HG02973 (cell line): ENCODE data around the gene DAGLB.

Experiments
- ATAC-seq: cut with Tn5 transposase; IDR thresholded peaks from one replicate; pipeline ENCODE4 v1.9.1; 2021; ENCODE audit warnings: moderate library complexity; ENCODE audit not compliant: unreplicated experiment

The DAGLB gene, protein sequence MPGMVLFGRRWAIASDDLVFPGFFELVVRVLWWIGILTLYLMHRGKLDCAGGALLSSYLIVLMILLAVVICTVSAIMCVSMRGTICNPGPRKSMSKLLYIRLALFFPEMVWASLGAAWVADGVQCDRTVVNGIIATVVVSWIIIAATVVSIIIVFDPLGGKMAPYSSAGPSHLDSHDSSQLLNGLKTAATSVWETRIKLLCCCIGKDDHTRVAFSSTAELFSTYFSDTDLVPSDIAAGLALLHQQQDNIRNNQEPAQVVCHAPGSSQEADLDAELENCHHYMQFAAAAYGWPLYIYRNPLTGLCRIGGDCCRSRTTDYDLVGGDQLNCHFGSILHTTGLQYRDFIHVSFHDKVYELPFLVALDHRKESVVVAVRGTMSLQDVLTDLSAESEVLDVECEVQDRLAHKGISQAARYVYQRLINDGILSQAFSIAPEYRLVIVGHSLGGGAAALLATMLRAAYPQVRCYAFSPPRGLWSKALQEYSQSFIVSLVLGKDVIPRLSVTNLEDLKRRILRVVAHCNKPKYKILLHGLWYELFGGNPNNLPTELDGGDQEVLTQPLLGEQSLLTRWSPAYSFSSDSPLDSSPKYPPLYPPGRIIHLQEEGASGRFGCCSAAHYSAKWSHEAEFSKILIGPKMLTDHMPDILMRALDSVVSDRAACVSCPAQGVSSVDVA

DNA sequence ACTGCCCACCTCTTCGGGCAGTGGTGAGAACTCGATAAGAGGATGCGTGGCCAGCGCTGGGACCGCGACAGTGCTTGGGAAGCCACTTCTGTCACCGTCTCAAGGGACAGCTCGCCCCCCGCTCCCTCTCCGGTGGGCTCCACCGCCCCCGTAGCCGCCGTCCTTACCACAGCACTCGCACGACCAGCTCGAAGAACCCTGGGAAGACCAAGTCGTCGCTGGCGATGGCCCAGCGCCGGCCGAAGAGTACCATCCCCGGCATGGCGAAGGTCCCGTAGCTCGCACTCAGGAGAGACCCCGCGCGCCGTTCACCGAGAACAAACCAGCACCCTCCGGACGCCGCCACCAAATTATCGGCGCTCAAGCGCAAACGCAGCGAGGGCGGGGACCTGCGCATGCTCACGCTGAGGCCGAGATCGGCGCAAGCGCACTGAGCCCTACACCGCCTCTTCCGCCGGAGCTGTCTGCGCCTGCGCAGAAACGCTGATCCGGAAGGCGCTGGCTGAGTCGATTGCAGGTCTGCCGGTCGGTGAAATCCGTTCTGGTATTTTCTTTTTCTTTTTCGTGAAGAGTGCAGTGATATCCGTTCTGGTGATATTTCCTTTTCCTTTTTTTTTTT, at the start of gene DAGLB:
Gene DAGLB, minus strand, starts transcription at position 374 of the 619 bp plus-strand sequence. Its CDS starts 112 bp downstream, at position 262.
- peak; percentile 73 for ATAC-seq

DNA sequence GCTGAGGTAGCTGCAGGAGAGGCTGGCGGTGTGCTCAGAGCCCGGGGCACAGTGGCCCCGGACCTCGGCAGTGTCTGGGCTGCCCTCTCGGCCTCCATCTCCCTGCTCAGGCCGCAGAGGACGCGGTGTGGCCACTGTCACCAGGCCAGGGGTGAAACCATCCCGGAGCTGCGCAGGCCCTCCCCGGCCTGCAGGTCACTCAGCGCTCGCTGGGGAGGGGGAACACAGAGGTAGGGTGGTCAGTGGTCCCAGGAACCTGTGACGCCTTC, 49.8 kb upstream of the DAGLB start:
- ATAC-seq = no peak

- ATAC-seq = no peak
These were observed 49.3 kb upstream of the DAGLB start for GRCh38 chr7:6496842-6497636.

- no peak for ATAC-seq
These were observed 48.0 kb upstream of the DAGLB start for GRCh38 chr7:6495597-6496262.

DNA sequence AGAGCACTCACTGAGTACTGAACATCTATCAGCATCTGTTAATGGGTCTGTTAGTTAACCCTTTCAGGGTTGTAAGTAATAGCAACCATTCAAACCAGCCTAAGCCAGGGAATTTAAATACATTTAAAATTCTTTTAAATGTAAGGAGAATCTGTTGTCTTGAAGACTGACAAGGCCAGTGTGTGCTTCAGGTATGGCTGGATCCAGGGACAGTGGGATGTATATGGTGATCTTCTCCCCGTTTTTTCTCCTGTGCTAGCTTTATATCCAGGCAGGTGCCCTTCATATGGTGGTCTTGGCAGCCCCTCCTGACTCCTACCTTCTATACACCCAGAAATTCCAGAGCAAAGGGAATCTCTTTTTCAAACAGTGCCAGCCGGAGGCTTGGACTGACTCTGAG, 46.6 kb upstream of the DAGLB start:
- no peak for ATAC-seq

DNA sequence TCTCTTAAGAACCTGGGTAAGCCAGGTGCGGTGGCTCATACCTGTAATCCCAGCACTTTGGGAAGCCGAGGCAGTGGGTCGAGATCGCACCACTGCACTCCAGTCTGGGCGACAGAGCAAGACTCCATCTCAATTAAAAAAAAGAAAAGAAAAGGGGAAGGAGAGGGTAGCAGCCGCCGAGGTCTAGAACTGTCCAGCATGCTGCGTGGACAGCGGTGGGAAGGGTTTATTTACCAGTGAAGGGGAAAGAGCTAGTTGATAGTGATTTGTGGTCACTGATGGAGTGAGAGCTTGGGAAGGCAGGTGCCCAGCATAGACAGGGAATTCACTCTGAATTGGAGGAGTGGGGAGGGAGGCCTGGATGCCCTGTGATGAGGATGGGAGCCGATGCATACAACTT, 43.4 kb upstream of the DAGLB start:
- no peak for ATAC-seq

DNA sequence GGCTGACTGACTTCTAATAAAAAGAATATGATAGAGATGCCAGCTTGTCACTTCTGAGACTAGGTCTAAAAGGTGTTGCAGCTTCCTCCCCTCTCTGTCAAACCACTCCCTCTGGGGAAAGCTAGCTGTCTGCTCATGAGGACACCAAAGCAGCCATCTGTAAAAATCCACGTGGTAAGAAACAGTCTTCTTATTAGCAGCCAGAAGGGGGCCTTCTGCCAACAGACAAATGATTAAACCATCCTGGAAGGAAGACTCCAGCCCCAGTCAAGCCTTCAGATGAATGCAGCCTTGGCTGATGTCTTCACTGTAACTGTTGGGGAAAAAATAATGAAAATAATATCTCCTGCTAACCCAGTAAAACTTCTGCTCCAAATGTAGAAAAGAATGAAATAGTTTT, 41.9 kb upstream of the DAGLB start:
- ATAC-seq = no peak

DNA sequence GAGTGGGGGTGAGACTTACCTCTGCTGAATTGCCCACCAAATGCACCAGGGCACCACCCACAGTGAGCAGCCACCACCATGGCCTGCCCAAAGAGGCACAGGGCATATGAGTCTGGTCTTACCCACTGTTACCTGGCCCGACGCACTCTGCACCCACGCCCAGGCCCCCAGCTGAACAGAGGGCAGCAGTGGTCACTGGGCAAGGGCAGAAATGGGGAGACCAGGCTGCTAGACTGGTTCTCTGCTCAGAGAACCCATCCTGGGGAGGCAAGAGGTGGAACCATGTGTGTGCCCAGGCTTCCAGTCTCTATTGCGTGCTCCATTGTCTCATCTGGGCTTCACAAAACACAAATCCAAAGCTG, 39.4 kb upstream of the DAGLB start:
- no peak for ATAC-seq

- ATAC-seq = no peak
These were observed 38.9 kb upstream of the DAGLB start for GRCh38 chr7:6486438-6487183.

GRCh38 chr7:6482743-6483119, 35.0 kb upstream of the DAGLB start:
- no peak for ATAC-seq

GRCh38 chr7:6482307-6482706, 34.6 kb upstream of the DAGLB start:
- ATAC-seq = no peak

- ATAC-seq = no peak
These were observed 33.7 kb upstream of the DAGLB start for GRCh38 chr7:6481445-6481844.

DNA sequence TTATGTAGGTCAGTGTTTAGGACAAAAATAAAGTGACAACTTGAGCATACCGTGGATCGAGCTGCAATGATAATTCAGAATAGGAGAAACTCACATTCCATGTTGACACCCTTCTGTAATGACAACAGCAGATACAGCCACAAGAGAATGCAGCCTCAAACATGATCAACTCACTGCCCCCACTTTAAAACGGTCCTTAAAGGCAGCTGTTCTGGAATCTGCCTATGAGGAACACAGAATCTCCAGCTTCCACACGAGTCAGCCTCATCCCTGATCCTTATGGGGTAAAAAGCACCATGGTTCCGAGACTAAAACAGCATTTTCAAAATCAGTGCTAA, 32.5 kb upstream of the DAGLB start:
- ATAC-seq = no peak

- no peak for ATAC-seq
These were observed 31.3 kb upstream of the DAGLB start for GRCh38 chr7:6479067-6479466.

DNA sequence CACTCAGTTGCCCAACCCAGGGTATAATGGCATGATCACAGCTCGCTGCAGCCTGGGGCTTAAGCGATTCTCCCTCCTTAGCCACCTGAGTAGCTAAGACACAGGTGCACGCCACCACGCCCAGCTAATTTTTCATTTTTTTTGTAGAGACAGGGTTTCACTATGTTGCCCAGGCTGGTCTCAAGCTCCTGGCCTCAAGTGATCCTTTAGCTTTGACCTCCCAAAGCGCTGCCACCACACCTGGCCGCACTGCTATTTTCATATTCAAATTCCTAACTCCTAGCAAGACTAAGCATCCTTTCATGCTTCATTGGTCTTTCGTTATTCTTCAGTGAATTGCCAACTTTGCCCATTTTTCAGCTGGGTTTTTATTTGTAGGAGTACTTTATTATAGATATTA, 30.4 kb upstream of the DAGLB start:
- no peak for ATAC-seq

DNA sequence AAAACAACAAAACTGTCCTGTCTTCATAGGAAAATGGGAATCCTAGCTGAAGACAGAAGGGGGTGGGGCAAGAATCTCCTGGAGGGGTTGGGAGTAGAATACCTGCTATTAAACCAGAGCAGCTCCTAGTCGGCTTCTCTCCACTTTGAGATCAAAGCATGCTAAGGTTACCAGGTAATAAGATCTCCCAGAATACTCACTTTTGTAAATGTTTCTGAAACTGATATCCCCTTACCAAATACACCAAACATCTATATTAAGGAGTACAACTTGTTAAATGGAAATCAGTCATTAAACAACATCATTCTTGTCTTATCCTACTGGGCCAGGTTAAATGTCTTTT, 29.5 kb upstream of the DAGLB start:
- no peak for ATAC-seq

DNA sequence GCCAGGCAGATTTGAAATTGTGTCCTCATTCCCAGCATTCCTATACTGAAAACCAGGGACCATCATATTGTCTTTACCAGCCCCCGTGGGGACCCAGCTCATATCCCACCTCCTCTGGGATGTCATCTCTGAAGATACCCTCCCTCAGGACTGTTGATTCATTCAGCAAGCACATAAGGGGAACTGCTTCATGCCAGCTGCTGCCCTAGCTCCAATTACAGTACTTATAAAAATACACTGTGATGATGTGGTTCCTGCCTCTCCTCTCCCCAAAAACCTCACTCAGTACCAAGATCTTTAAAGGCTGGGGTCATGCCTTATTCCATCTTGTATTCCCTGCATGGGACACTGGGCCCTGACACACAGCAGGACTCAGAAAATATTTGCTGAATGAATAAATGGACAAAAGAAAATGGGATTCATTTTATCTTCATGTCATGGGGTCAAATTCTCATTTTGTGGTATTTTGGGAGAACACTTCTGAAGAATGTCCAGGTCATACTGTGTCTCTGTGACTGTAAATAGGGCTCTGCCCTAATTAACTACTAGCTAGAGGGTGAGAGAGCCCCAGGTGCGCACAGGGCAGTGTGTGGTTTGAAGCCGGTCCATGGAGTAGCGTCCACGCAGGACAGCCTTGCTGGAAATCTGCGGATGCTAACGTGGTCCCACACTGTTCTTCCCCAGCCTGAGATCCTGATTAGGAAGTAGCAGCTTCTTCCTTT, 29.0 kb upstream of the DAGLB start:
- ATAC-seq = no peak

DNA sequence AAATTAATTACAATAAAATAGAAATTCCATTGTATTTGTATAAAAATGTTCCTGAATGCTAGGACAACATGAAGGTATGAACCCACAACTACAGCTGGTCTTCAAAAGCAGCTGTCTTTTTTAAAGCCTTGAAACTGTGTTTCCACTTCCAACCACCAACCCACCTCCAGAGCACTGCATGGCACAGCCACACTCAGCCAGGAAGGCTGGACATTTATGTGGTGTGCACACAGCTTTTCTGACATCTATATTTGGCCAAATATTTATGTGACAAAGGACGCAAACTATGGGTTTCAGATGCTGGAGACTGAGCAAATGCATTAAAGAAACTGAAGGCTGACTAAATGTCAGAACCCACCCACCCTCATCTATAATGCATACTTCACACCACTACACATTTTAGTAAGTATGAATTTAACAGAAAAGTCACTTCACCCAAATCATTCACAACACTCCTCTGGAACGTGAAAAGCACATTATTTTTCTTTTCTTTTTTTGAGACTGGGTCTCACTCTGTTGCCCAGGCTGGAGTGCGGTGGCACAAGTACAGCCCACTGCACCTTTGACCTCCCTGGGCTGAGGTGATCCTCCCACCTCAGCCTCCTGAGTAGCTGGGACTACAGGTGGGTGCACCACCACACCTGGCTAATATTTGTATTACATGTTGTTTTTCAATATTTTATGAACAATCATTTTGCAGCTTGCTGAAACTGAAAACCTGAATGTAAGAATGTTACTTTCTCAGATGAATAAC, 27.9 kb upstream of the DAGLB start:
- no peak for ATAC-seq

DNA sequence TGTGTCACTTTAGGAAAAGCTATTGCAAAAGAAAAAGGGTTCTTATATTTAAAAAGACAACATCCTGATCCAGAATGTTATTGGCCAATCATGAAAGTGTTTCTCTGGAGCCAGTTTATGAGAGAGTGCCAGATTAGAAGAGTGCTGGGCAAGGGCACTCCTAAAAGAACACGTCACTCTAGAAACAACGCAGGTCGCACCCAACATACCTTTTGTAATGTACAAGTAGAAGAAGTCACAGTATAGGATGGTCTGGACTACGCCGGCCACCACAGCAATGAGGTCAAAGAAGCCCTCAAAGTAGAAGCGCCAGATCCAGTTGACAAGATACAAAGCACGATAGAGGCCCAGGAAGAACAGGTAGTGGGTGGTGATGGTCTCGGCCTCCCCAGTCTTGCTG, 18.1 kb upstream of the DAGLB start:
- ATAC-seq = no peak
